ENCODE data around the gene ZFAND2A.
"Not testable (repeated sequence)": the region's sequence is repeated elsewhere in the genome, so short reads cannot be mapped to it uniquely, and the experiment has no call there.

The ZFAND2A gene

DNA sequence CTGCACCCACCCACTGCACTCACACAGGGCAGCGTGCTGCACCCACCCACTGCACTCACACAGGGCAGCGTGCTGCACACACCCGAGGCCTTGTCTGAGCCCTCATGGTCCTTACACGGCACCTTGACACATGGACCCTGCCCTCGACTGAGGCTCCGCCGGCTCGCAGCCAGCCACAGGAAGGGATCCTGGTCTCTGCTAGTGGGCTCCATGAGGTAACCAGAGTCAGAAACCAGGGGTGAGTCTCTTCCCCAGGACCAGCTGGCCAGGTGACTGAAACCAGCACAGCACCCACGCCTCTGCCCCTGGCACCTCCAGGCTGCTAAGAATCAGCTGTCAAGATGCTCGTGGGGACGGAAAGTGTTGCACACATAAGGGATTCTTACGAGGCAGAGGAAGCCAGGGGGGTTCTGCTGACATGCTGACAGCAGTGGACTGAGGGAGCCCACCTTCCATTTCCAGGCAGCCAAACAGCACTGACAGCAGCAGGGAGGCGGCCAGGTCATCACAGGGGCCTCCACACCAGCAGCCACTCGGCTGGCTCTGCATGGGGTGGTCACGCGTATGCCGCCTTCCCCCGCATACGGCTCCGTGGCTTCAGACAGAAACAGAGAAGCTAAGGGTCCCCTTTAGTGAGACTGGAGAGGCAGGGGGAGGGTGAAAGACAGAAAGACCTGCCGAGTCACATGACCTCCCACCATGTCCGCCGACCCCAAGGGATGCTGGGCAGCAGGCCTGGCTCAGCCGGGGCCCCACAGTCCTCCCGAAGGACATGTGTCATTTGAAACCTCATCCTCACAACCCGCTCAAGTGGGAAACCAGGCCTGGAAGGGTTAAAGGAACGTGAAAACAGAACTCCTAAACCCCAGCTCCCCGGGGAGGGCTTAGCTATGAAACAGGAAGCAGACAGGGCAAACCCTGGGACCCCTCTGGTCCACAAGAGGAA, 37.8 kb downstream of the ZFAND2A start:
- DNase-seq: no peak

- DNase-seq: no peak
Observed at GRCh38 chr7:1121476-1121875, 38.5 kb downstream of the ZFAND2A start.

DNA sequence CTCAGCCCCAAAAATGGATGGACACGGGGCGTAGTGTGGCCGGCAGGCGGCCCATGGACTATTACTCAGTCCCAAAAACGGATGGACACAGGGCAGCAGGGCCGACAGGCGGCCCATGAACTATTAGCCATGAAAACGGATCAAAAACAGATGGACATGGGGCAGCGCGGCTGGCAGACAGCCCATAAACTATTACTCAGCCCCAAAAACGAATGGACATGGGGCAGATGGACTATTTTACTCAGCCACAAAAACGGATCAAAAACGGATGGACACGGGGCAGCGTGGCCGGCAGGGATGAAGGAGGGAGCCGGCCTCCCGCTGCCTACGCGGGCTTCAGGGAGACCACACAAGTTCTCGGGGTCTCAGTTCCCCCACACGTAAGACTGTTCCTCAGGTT, 39.2 kb downstream of the ZFAND2A start:
- no peak for DNase-seq

DNA sequence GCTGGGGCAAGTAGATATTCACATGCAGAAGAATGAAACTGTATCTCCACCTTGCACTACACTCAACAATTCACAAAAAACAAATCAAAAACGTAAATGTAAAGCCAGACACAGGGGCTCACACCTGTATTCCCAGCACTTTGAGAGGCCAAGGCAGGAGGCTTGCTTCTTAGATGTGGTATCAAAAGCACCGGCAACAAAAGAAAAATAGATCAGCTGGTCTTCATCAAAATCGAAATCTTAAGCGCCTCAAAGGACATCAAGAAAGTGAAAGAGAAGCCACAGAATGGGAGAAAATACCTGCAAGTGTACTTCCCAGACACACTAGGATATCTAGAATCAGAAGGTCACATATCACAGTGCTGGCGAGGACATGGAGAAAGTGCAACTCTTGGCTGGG, 40.8 kb downstream of the ZFAND2A start:
- no peak for DNase-seq

DNA sequence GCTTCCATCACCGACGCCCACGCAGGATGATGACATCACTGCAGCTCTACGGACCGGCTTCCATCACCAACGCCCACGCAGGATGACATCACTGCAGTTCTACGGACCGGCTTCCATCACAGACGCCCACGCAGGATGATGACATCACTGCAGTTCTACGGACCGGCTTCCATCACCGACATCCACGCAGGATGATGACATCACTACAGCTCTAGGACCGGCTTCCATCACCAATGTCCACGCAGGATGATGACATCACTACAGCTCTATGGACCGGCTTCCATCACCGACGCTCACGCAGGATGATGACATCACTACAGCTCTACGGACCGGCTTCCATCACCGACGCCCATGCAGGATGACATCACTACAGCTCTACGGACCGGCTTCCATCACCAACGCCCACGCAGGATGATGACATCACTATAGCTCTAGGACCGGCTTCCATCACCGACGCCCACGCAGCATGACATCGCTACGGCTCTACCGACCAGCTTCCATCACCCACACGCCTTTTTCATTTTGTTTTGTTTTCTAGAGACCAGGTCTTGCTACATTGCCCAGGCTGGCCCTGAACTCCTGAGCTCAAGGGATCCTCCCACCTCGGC, 42.6 kb downstream of the ZFAND2A start:
- DNase-seq: no peak

GRCh38 chr7:1116383-1117008, 43.5 kb downstream of the ZFAND2A start:
- not testable (repeated sequence) for DNase-seq

DNA sequence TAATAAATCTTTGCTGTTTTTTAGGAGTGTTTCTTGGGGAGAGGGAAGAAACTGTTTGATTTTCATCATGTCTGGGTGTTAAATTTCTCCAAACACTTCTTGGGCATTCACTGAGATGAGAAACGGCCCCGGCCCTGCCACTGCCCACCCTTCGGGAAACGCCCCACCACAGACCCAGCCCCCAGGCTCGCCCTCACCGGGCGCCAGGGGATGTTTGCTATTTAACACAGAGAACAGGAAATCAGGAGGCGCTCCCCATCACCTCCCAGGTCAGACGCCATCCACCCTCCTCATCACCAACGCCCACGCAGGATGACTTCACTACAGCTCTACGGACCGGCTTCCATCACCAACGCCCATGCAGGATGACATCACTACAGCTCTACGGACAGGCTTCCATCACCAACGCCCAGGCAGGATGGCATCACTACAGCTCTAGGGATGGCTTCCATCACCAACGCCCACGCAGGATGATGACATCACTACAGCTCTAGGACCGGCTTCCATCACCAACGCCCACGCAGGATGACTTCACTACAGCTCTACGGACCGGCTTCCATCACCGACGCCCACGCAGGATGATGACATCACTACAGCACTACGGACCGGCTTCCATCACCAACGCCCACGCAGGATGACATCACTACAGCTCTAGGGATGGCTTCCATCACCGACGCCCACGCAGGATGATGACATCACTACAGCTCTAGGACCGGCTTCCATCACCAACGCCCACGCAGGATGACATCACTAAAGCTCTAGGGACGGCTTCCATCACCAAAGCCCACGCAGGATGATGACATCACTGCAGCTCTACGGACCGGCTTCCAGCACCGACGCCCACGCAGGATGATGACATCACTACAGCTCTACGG, 44.6 kb downstream of the ZFAND2A start:
- DNase-seq: not testable (repeated sequence)

DNA sequence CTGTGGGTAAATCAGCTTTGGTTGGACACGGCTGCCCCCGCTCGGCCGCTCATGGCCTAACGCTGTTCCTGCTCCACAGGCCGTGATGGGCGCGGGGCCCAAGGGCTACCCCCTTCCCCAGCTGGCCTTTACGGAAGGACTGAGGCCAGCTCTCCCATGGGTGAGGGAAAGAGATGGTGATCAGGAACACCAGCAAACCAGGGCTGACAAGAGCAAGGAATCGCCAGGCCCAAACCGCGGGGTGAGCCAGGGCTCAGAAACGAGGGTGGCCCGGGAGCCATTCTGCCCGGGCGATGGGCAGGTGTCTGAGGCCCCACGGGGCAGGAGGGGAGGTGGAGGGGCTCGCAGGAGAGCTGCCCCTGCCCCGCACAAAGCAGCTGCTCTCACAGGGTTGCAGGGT, 45.5 kb downstream of the ZFAND2A start:
- no peak for DNase-seq

- no peak for DNase-seq
Observed at GRCh38 chr7:1114088-1114487, 45.9 kb downstream of the ZFAND2A start.

DNA sequence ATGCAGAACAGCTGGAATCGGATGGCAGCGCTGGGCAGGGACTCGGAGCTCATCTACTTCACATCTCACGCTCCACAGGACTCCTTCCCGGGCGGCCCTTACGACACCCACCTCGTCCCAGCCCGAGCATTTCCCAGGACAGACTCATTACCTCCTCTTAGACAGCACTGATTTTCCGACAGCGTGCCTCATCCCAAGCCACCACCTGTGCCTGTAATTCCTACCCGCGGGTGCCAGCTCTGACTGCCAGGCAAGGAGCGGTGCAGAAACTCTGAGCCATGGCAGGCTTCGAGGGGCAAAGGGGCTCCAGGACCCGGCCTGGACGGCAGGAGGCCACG, 46.5 kb downstream of the ZFAND2A start:
- DNase-seq: no peak

DNA sequence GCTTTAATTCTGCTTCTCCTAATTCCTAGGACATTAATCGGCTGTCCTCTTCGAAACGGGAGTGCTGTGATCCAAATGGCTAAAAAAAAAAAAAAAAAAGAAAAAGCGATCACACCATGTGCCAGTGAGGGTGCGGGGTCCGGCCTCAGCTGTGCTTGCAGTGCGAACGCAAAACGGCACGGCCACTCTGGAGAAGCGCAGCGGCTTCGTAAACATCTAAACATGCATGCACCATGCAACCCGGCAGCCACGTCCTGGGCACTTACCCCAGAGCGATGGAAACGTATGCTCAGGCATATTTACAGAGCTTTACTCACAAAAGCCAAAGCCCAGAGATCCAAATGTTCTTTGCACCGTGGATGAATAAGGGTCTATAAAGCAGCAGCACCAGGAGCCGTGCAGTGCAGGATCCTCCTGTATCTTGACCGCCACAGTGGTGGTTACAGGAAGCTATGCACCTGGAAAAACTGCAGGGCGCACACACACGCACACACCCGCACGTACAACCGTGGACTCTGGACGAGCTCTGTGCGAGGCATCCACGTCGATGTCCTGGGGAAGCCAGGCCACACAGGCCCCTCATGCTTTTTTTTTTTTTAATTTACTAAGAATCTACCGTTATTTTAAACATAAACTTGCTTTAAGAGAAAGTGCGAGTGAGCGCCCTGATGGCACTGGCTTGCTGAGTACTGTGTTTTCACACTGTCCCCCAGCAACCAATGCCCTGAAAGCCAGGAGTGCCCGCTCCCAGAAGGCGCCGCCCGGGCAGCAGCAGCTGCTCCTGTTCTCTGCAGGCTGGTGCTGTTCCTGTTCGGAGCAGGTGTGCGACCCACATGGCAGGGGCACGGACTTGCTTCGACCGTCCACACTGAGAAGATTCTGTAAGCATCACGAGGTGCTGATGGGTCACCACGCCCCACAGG, 47.1 kb downstream of the ZFAND2A start:
- no peak for DNase-seq

DNA sequence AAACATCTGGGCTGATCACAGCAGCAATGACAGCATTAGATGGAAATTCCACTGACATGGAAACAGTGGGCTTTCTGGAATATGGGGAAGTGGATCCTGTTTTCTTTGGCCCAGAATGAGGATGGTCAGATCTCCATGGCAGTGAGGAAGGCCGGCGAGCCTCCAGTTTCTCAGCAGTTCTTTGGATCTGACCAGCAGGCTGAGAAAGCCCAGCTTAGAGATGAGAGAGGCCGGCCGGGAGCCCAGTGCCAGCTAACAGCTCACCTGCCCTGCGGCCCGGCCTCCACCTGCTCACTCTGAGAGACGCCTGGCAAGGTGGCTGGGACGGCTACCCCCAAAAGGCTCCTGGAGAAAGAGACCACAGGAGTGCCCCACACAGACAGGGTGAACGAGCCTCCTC, 47.9 kb downstream of the ZFAND2A start:
- DNase-seq: no peak

- DNase-seq: no peak
Observed at GRCh38 chr7:1111156-1111555, 48.8 kb downstream of the ZFAND2A start.

GRCh38 chr7:1110358-1110757, 49.6 kb downstream of the ZFAND2A start:
- no peak for DNase-seq

DNA sequence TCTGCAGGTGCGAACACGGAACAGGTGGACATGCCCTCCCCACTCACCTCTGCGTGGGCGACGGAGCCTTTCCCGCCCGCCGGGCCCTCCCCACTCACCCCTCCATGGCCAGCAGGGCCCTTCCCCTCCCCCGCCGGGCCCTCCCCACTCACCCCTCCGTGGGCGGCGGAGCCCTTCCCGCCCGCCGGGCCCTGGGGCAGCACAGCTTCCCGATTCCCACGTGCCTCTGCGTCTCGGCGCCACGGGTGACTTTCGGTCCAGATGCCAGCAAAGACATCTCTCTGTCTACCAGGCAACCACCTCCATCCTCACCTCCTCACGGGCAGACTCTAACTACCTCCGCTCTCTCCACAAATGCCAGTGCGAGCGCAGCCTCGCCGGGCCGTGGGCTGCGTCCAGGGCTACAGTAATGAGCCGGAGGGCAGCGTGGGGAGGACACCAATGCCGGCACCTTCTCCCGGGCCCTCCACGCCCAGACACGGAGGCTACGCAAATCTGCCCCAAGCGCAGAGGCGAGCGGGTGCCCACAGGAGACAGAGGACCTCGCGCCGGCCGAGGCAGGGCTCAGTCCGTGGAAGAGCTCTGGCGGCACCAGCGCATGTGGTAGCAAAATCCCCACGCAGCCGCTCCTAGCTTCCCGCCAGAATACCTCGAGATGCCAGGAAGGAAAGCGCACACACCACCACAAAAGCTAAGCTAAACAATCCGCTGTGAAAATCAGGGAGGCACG, 50.2 kb downstream of the ZFAND2A start:
- no peak for DNase-seq

DNA sequence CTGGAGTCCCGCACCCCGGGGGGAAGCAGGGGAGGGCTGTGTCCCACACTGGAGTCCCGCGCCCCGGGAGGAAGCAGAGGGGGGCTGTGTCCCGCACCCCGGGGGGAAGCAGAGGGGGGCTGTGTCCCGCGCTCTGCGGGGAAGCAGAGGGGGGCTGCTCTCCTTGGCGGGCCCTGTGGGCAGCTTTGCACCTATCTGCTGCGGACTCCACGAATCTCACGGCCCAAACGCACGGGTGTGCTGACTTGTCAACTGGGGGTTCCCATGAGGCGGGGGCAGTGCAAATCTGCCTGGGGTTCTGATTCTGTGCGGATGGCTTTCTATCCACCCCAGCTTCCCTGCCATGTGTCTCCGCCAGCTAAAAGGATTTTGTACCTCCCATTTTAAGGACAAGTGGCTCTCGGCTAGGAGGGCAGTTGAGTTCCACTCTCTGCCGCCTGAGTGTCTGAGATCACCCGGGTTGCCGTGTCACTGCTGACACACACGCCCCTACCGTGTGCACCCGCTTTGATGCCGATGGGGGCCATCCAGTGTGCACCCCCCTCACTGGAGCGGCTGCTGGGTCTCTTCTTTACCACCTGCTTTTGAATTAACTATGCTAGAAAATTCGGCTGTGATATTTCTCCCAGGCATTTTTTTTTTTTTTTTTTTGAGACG, 51.6 kb downstream of the ZFAND2A start:
- no peak for DNase-seq

GRCh38 chr7:1106793-1107421, 53.1 kb downstream of the ZFAND2A start:
- no peak for DNase-seq

DNA sequence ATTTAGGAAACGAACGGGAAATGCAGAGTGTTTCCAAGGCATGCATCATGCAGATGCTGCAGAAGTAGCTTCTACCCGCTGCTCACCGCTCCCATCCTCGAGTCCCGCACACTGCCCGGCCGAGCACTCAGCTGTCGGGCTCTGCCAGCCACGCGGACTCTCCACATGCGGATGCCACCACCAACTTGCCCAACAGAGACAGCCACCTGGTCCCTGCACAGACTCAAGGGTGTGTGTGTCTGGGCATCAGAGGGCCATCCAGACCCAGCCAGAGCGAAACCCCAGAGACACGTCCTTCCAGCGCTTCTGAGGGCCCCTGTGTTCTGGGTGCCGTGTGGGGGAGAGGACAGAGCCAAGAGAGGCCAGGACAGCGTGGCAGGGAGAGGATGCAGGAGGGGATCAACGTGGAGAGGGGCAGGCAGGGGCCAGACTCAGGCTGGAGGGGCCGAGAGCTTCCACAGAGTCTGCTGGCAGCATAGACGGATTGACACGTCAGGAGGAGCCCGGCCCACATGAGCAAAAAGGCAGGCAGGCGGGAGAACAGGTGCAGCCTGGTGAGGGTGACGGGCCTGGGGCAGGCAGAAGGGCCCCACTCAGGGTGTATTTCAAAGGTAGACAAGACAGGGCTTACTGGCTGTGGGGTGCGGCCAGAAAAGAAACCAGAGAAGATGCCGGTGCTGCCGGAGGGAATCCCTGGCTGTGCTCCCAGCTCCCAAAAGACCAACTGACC, 53.8 kb downstream of the ZFAND2A start:
- DNase-seq: no peak

DNA sequence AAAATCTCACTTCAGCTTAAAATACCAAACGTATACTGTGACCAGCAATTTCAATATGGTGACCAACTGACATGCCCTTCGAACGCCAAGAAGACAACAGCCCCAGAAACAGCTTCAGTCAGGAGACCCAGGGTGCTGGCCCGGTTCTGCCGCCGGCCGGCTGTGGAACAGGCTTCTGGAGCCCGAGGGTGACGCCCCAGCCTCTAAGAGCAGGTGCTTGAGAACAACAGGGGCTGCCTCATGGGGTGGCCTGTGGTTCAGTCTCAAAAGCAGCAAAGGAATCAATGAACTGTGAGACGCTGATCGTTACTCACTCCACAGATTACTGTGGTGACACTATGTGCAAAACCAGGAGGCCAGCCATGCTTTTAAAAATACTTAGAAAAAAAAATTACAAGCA, 54.8 kb downstream of the ZFAND2A start:
- no peak for DNase-seq
